Karpas-422 (cell line): ENCODE data around the gene AGBL5. TPM values are rescaled to one million over a fixed set of nuclear protein-coding genes. Genes with fewer than 3 reads are reported as not detected.

ENCODE experiments used
- DNase-seq: peaks from one replicate; pipeline ENCODE4 v3.0.0-alpha.2; 2015
- H2AFZ ChIP-seq: fragments of 200-600 bp; sonication (generic); 2 replicates; pipeline ENCODE4 v1.6.1; 2014; ENCODE audit warnings: antibody characterized with exemption, low read length, mixed read lengths
- H3K27ac ChIP-seq: fragments of 200-600 bp; sonication (generic); 2 replicates; pipeline ENCODE4 v1.5.1; 2014; ENCODE audit warnings: mild to moderate bottlenecking, low read length, moderate library complexity
- H3K27me3 ChIP-seq: fragments of 200-600 bp; sonication (generic); 2 replicates; pipeline ENCODE4 v1.6.1; 2014; ENCODE audit warnings: low read length, mixed read lengths
- H3K36me3 ChIP-seq: fragments of 200-600 bp; sonication (generic); 2 replicates; pipeline ENCODE4 v1.6.1; 2014; ENCODE audit warnings: low read length, mixed read lengths; ENCODE audit not compliant: insufficient read depth
- H3K4me1 ChIP-seq: fragments of 200-600 bp; sonication (generic); 2 replicates; pipeline ENCODE4 v1.6.1; 2014; ENCODE audit warnings: mild to moderate bottlenecking, low read length, mixed read lengths
- H3K4me2 ChIP-seq: fragments of 200-600 bp; sonication (generic); 2 replicates; pipeline ENCODE4 v1.6.1; 2014; ENCODE audit warnings: low read length, low read depth, mild to moderate bottlenecking; ENCODE audit not compliant: poor library complexity, severe bottlenecking
- H3K4me3 ChIP-seq: fragments of 200-600 bp; sonication (generic); 2 replicates; pipeline ENCODE4 v1.5.1; 2014; ENCODE audit warnings: mild to moderate bottlenecking, antibody characterized with exemption, low read length, mixed read lengths
- H3K79me2 ChIP-seq: fragments of 200-600 bp; sonication (generic); 2 replicates; pipeline ENCODE4 v1.6.1; 2014; ENCODE audit warnings: mild to moderate bottlenecking, low read length, mixed read lengths
- H3K9ac ChIP-seq: fragments of 200-600 bp; sonication (generic); 2 replicates; pipeline ENCODE4 v1.6.0; 2014; ENCODE audit warnings: low read length
- H3K9me2 ChIP-seq: fragments of 200-600 bp; sonication (generic), shearing (Covaris generic); replicated peaks from 2 replicates; pipeline ENCODE4 v1.6.0; 2014; ENCODE audit warnings: mild to moderate bottlenecking, low read length, moderate library complexity; ENCODE audit not compliant: insufficient read depth
- H3K9me3 ChIP-seq: fragments of 300-700, 200-600 bp; sonication (generic); 2 replicates; pipeline ENCODE4 v1.6.1; 2014; ENCODE audit warnings: low read length, mixed read lengths
- H4K20me1 ChIP-seq: fragments of 200-600 bp; sonication (generic); 2 replicates; pipeline ENCODE4 v1.6.1; 2014; ENCODE audit warnings: mild to moderate bottlenecking, antibody characterized with exemption, low read length, low read depth; ENCODE audit not compliant: insufficient read depth
- total RNA-seq: library from RNA; depleted of rRNA; stranded (reverse); fragments of >200 nt; shearing (Covaris generic); gene quantifications from 2 replicates; pipeline ENCODE4 v1.2.3, GENCODE V29; 2014; ENCODE audit warnings: low replicate concordance; rRNA removed

AGBL5 gene
- total RNA-seq, result 30.0 and 35.7 TPM in 2 replicates

- Histone ChIP-seq H3K4me1 (peaks cover 20% of the 10 kb centered on the region), H3K9me3 (no peaks in the 10 kb centered on the region), H2AFZ (peak within 1 kb of the TSS; percentile 72; the same call in 1 of the 2 replicates), H3K9ac (peak within 1 kb of the TSS; percentile 80), H3K36me3 (no peaks in the 10 kb centered on the region; the same call in 1 of the 2 replicates), H3K9me2 (no peaks in the 10 kb centered on the region), H4K20me1 (no peaks in the 10 kb centered on the region), H3K27ac (peak within 1 kb of the TSS; percentile 79), H3K4me2 (peak within 1 kb of the TSS; percentile 89), H3K27me3 (no peaks in the 10 kb centered on the region), H3K79me2 (peaks cover 4% of the 10 kb centered on the region; the same call in 1 of the 2 replicates), H3K4me3 (peak within 1 kb of the TSS; percentile 89)
- peak; percentile 98 for DNase-seq
Measured at GRCh38 chr2:27050996-27051901, at the start of gene AGBL5. AGBL5 (plus strand) TSS chr2:27051668; CDS start chr2:27052959, 1,291 bp downstream.

GRCh38 chr2:27001950-27002349, 49.5 kb upstream of the AGBL5 start:
- H3K4me3 ChIP-seq, result no peak overlapping the region
- no peak for DNase-seq
- H3K36me3 ChIP-seq, result no peaks in the 10 kb centered on the region
- H3K4me2 ChIP-seq, result no peak overlapping the region
- no peaks in the 10 kb centered on the region for H3K4me1 ChIP-seq
- H3K79me2 ChIP-seq, result no peaks in the 10 kb centered on the region
- no peak overlapping the region for H2AFZ ChIP-seq
- no peak overlapping the region for H3K27ac ChIP-seq
- H3K9ac ChIP-seq, result no peak overlapping the region
- H3K9me3 ChIP-seq, result no peaks in the 10 kb centered on the region
- H3K27me3 ChIP-seq, result no peaks in the 10 kb centered on the region
- no peaks in the 10 kb centered on the region for H4K20me1 ChIP-seq
- H3K9me2 ChIP-seq, result no peaks in the 10 kb centered on the region

GRCh38 chr2:27003007-27003406, 48.5 kb upstream of the AGBL5 start:
- Histone ChIP-seq H3K27ac (no peak overlapping the region), H2AFZ (no peak overlapping the region), H3K9me3 (no peaks in the 10 kb centered on the region), H3K9me2 (no peaks in the 10 kb centered on the region), H3K27me3 (no peaks in the 10 kb centered on the region), H4K20me1 (no peaks in the 10 kb centered on the region), H3K36me3 (no peaks in the 10 kb centered on the region), H3K9ac (no peak overlapping the region), H3K79me2 (no peaks in the 10 kb centered on the region), H3K4me1 (no peaks in the 10 kb centered on the region), H3K4me2 (no peak overlapping the region), H3K4me3 (no peak overlapping the region)
- no peak for DNase-seq

- Histone ChIP-seq H3K9me3 (no peaks in the 10 kb centered on the region), H3K4me1 (no peaks in the 10 kb centered on the region), H4K20me1 (no peaks in the 10 kb centered on the region), H3K9me2 (no peaks in the 10 kb centered on the region), H3K4me3 (no peak overlapping the region), H3K9ac (no peak overlapping the region), H3K27ac (no peak overlapping the region), H3K27me3 (peaks cover 2% of the 10 kb centered on the region; the same call in 1 of the 2 replicates), H2AFZ (no peak overlapping the region), H3K36me3 (no peaks in the 10 kb centered on the region), H3K4me2 (no peak overlapping the region), H3K79me2 (no peaks in the 10 kb centered on the region)
- no peak for DNase-seq
Measured at GRCh38 chr2:27003857-27004256, 47.6 kb upstream of the AGBL5 start.

GRCh38 chr2:27006602-27007415, 44.7 kb upstream of the AGBL5 start:
- no peaks in the 10 kb centered on the region for H3K36me3 ChIP-seq
- H3K9me2 ChIP-seq, result no peaks in the 10 kb centered on the region
- peaks cover 2% of the 10 kb centered on the region; the same call in 1 of the 2 replicates for H3K27me3 ChIP-seq
- no peak overlapping the region for H3K9ac ChIP-seq
- no peak overlapping the region for H3K27ac ChIP-seq
- no peak overlapping the region for H3K4me2 ChIP-seq
- H3K79me2 ChIP-seq, result no peaks in the 10 kb centered on the region
- no peak for DNase-seq
- H2AFZ ChIP-seq, result no peak overlapping the region
- no peaks in the 10 kb centered on the region for H3K4me1 ChIP-seq
- H3K4me3 ChIP-seq, result no peak overlapping the region
- no peaks in the 10 kb centered on the region for H4K20me1 ChIP-seq
- no peaks in the 10 kb centered on the region for H3K9me3 ChIP-seq

GRCh38 chr2:27007416-27008374, 43.8 kb upstream of the AGBL5 start:
- H3K9me2 ChIP-seq, result no peaks in the 10 kb centered on the region
- H3K9ac ChIP-seq, result no peak overlapping the region
- H3K4me2 ChIP-seq, result no peak overlapping the region
- no peak overlapping the region for H2AFZ ChIP-seq
- no peaks in the 10 kb centered on the region for H3K9me3 ChIP-seq
- no peaks in the 10 kb centered on the region for H3K4me1 ChIP-seq
- no peak overlapping the region for H3K4me3 ChIP-seq
- H3K36me3 ChIP-seq, result no peaks in the 10 kb centered on the region
- no peaks in the 10 kb centered on the region for H3K79me2 ChIP-seq
- H4K20me1 ChIP-seq, result no peaks in the 10 kb centered on the region
- peaks cover 2% of the 10 kb centered on the region; the same call in 1 of the 2 replicates for H3K27me3 ChIP-seq
- H3K27ac ChIP-seq, result no peak overlapping the region
- no peak for DNase-seq

GRCh38 chr2:27008678-27009077, 42.8 kb upstream of the AGBL5 start:
- Histone ChIP-seq H3K36me3 (no peaks in the 10 kb centered on the region), H3K4me3 (no peak overlapping the region), H3K27me3 (peaks cover 2% of the 10 kb centered on the region; the same call in 1 of the 2 replicates), H2AFZ (no peak overlapping the region), H3K9ac (no peak overlapping the region), H3K9me2 (no peaks in the 10 kb centered on the region), H3K27ac (no peak overlapping the region), H3K4me2 (no peak overlapping the region), H3K79me2 (no peaks in the 10 kb centered on the region), H3K9me3 (no peaks in the 10 kb centered on the region), H4K20me1 (no peaks in the 10 kb centered on the region), H3K4me1 (no peaks in the 10 kb centered on the region)
- no peak for DNase-seq
